C4-2B (cell line): ENCODE data around the gene RNF223.

Source experiments
- H3K27ac ChIP-seq: fragments of 450-650 bp; 2 replicates; pipeline ENCODE4 v1.5.1; 2017
- ZFX ChIP-seq: fragments of 450-650 bp; IDR thresholded peaks from 2 replicates; pipeline ENCODE4 v1.6.1; 2017
- TF ChIP-seq, protein P1 (sequence below): fragments of 450-650 bp; conservative IDR thresholded peaks from 2 replicates; pipeline ENCODE4 v1.5.1; 2017; ENCODE audit warnings: mild to moderate bottlenecking

RNF223 gene

DNA sequence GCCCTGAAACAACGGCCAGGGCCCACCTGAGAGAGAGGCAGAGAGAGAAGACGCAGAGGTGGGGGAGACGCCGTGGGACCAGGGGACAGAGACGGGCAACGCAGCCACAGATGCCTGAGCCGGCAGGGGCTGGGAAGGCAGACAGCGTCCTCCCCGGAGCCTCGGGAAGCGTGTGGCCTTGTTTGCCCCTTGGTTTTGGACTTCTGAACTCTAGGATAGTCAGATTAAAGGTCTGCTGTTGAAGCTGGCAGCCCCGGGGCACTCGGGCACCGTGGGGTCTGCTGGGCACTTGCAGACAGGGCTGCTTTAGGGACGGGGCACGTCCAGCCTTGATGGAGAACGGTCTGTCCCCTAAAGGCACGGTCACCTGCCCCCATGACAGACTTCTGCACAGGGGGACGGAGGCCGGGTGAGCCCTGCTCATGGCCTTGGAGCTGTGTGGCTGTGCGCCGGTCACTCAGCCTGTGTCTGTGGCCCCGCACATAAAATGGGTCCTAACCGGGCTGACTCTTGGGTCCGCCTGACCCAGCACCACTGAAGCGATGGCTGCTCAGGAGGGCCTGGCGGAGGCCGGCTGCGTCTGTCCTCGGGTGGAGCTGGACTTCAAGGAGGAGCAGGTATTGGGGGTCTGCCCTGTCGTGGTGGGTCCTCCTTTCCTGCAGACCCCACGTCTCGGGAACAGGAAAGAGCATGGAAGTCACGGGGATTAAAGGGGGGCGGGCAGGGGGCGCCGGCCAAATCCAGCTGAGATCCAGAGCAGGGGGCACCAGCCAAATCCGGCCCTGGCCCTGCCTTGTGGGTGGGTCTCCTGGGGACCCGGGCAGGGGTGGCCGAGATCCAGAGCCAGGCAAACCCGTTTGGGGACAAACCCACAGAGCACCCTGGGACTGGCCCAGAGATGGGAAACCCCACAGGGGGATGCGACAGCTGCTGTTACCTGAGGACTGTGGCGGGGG, 9.6 kb upstream of the RNF223 start:
- no peak overlapping the region for H3K27ac ChIP-seq
- TF ChIP-seq ZFX, result no peak
- TF ChIP-seq, protein P1, sequence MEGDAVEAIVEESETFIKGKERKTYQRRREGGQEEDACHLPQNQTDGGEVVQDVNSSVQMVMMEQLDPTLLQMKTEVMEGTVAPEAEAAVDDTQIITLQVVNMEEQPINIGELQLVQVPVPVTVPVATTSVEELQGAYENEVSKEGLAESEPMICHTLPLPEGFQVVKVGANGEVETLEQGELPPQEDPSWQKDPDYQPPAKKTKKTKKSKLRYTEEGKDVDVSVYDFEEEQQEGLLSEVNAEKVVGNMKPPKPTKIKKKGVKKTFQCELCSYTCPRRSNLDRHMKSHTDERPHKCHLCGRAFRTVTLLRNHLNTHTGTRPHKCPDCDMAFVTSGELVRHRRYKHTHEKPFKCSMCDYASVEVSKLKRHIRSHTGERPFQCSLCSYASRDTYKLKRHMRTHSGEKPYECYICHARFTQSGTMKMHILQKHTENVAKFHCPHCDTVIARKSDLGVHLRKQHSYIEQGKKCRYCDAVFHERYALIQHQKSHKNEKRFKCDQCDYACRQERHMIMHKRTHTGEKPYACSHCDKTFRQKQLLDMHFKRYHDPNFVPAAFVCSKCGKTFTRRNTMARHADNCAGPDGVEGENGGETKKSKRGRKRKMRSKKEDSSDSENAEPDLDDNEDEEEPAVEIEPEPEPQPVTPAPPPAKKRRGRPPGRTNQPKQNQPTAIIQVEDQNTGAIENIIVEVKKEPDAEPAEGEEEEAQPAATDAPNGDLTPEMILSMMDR, result no peak

DNA sequence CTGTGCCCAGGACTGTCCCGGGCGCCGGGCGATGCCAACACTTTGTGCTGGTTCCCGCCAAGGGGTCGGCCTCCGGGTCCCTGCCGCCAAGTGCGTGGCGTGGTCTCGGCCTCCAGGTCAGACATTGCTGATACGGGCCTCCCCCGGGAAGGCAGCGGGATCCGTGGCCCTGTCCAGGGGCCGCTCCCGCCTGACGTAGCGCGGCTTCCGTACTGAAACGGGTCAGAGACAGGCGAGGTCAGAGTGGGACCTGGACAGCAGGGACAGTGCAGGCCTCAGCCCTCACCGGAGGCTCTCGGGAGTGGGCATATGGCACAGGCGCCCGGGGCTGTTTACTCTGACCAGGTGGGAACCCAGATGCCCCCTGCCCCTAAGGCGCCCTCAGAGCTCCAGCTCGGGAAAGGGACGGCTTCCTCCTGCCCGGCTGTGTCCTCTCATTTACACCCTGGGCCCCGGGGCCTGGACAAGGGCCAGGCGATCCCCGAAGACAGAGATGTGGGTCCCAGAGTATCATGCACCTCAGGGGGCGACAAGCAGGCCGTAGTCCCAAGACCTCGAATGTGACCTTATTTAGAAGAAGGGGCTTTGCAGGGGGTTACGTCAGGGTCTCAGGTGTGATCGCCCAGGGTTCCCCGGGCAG, 8.8 kb upstream of the RNF223 start:
- no peak for TF ChIP-seq ZFX
- TF ChIP-seq, protein P1, result no peak
- no peak overlapping the region for H3K27ac ChIP-seq

DNA sequence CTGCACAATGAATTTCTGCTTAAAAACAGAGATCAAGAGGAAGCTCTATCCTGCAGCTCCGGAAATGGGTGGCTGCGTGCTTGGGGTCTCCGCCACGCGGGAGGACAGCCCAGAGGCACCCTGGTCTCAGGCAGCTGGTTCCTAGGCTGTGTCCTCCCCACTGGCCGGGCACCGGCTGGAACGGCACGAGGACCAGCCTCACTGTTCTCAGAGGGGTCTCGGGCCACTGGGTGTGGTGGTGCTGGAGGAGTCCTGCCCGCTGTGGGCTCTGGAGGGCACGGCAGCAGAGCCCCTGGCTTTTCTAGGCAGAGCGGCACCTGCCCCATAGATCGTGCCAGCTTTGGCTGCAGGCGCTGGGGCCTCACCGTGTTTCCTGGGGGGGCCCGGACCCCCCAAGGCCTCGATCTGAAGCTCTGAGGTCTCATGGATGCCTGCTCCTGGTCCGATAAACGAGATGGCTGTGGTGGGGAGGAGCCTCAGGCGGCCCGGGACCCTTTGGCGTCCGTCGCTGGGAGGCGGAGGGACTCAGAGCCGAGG, 8.2 kb upstream of the RNF223 start:
- H3K27ac ChIP-seq, result no peak overlapping the region
- TF ChIP-seq ZFX, result no peak
- TF ChIP-seq, protein P1, result no peak

DNA sequence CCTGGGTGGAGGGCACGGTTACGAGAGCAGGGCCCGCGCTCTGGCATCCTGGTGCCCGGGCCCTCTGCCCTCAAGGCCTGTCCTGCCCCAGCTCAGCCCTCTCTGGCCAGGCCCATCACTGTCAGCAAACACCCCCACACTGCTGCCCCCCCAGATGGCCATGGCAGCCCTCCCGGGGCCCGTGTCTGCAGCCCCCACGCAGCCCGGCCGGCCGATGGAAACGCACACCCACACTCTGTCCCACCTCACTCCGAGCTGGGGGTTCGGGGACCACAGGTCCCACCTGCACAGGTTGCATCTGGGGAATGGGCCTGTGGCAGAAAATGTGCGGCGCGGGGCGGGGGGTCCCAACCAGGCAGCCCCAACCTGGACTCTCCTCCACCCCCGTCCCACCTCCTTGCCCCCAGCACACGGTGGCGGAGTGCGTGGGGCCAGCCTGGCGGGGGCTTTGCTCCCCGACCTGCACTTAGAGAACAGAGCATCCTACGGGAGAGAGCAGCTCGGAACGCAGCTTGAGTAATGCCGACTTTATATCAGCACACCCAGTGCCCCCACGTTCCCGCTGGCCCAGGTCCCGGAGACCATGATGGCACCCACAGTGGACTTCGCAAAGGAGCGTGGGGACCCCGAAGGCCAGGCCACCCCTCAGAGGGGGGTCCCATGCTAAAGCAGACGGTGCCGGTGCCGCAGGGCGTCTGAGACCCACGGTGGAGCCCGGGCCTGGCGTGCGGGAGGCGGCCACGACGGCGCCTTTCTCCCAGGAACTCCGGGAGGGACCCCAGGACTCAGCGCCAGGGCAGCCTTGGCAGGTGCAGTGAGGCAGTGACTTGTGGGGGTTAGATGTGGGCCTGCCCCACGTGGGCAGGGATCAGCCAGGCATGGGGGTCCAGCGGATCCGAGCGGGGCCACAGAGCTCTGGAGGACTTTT, 7.5 kb upstream of the RNF223 start:
- TF ChIP-seq, protein P1, result no peak
- no peak for TF ChIP-seq ZFX
- H3K27ac ChIP-seq, result no peak overlapping the region

DNA sequence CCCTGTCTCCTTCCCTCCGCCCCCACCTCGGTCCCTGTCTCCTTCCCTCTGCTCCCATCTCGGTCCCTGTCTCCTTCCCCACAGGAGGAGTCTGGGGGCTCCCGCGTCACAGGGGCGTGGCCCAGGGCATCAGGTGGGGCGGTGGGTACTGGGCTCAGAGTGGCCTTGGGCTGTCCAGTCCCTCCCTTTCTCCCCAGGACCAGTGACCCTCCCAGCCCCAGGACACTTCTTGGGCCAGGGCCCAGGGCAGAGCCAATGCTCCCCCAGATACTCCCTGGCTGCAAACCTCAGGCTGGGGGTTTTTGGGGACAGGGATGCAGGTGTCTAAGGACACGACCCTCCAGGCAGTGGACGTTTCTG, 6.8 kb upstream of the RNF223 start:
- TF ChIP-seq ZFX, result no peak
- TF ChIP-seq, protein P1, result no peak
- no peak overlapping the region for H3K27ac ChIP-seq

DNA sequence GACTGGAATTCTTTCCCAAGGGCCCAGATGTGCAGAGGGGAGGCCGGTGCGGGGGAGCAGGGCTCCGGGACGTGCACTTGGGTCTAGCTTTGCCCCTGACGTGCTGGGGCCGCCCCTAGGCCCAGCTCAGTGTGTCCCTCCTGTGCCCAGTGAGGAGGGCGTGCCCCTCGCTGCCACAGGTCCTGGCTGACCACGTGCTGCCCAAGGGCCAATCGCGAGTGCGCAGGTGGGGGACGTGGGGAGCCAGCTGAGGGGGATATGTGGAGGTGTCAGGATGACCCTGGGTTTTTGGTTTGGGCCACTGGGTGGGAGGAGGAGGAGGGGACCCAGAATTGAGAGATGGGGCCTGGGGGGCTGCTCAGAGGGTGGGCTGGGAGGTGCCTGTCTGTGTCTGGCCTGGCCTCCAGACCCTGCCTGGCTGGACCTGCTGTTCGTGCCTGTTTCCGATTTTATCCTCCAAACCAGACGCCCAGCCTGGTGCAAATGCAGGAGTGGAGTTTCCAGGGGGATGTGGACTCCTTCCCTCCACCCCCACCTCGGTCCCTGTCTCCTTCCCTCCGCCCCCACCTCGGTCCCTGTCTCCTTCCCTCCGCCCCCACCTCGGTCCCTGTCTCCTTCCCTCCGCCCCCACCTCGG, 6.1 kb upstream of the RNF223 start:
- peak overlapping the region; percentile 68 for H3K27ac ChIP-seq

More for the DNA sequence above, 6.1 kb upstream of the RNF223 start:
- TF ChIP-seq, protein P1, result no peak
- 0 out of 2 replicates have a peak, but pooled peaks have one; percentile 6 for TF ChIP-seq ZFX
